ENCODE measurements around the gene GGCT. TPM values are rescaled to one million over a fixed set of nuclear protein-coding genes. Genes with fewer than 3 reads are reported as not detected.
A peak's percentile ranks its signal among the peaks of the same experiment; 100 is the strongest.

GGCT gene
- total RNA-seq, 3 donors from 2014 or later: 25.3 to 59.6 (median 44.6) TPM

DNA sequence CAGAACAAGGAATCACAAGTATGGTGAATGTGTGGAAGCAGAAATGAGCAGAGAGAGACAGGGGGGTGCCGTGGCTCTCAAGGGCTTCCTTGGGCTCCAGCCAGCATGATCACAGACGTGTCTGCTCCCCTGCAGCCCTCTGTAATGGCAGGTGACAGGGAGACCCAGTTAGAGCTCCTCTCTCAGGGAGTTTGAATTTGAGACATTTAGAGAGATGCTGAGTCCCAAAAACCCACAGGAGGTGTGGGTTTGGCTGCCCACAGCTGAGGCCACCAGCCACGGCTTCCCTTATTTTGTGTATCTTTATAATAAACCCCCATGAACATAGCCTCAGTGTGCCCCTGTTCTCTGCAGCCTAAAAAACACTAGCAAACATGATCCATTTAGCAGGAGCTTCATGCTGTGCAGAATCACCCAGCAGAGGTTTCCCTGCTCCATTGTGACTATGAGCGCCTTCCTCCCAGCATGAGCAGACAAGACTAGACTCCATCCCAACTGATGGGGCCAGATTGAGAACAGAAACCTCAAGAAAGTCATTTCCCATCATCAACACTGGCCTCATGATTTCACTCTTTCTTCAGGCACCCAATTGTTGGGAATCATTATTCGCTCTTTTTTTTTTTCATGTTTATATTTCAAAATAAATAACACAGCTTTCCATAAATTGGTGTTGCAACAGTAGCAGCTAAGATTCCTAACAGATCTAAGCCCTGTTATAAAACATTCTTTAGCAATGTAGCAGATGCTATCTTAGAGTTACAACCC lies 39.4 kb downstream of the GGCT start:
- H3K36me3 ChIP-seq: no peaks in the 10 kb centered on the region
- no peaks in the 10 kb centered on the region for H3K9me3 ChIP-seq
- peaks cover 12 to 13% of the 10 kb centered on the region in 2 donors for H3K4me1 ChIP-seq
- H3K4me3 ChIP-seq: no peak overlapping the region
- no peak for TF ChIP-seq POLR2A (IDR thresholded peaks at IDR 0.05)
- TF ChIP-seq, protein P1, sequence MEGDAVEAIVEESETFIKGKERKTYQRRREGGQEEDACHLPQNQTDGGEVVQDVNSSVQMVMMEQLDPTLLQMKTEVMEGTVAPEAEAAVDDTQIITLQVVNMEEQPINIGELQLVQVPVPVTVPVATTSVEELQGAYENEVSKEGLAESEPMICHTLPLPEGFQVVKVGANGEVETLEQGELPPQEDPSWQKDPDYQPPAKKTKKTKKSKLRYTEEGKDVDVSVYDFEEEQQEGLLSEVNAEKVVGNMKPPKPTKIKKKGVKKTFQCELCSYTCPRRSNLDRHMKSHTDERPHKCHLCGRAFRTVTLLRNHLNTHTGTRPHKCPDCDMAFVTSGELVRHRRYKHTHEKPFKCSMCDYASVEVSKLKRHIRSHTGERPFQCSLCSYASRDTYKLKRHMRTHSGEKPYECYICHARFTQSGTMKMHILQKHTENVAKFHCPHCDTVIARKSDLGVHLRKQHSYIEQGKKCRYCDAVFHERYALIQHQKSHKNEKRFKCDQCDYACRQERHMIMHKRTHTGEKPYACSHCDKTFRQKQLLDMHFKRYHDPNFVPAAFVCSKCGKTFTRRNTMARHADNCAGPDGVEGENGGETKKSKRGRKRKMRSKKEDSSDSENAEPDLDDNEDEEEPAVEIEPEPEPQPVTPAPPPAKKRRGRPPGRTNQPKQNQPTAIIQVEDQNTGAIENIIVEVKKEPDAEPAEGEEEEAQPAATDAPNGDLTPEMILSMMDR (IDR thresholded peaks at IDR 0.05): no peak
- peak in 1 of 3 donors; percentile 15 for TF ChIP-seq POLR2AphosphoS5 (IDR thresholded peaks at IDR 0.05)
- no peak for DNase-seq (ENCODE audit: low spot score in 2 of 2)
- peak overlapping the region; percentile 74 to 82 for H3K27ac ChIP-seq
- intact Hi-C loops (cut with DNase I; ENCODE audit: low total_unique reads): no loop called here
- H3K27me3 ChIP-seq: no peaks in the 10 kb centered on the region

DNA sequence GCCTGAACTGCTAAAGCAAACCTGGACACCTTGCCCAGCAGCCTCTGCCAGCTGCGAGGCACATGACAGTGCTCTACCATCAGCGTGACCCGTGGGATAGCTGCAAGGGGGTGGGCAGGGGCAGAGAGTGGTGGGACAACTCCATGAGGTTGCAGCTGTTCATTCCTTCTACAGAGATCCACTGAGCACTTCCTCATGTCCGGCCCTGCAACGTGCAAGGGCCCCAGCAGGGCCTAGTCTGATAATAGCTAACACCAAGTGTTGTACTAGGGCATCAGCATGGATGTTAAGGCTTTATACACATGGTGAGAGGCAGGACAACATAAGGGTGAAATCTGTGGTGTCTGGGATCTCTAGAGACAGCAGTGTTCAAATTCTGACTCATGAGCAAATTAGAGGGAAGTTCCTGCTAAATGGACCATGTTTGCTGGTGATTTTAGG lies 40.4 kb downstream of the GGCT start:
- intact Hi-C loops (cut with DNase I; ENCODE audit: low total_unique reads): no loop called here
- DNase-seq (ENCODE audit: low spot score in 2 of 2): no peak
- Histone ChIP-seq H3K36me3 (no peaks in the 10 kb centered on the region), H3K27me3 (no peaks in the 10 kb centered on the region), H3K27ac (peak overlapping the region; percentile 1 to 71), H3K4me1 (peaks cover 5 to 7% of the 10 kb centered on the region in 2 donors), H3K4me3 (no peak overlapping the region), H3K9me3 (no peaks in the 10 kb centered on the region)
- TF ChIP-seq POLR2AphosphoS5 (IDR thresholded peaks at IDR 0.05): no peak

DNA sequence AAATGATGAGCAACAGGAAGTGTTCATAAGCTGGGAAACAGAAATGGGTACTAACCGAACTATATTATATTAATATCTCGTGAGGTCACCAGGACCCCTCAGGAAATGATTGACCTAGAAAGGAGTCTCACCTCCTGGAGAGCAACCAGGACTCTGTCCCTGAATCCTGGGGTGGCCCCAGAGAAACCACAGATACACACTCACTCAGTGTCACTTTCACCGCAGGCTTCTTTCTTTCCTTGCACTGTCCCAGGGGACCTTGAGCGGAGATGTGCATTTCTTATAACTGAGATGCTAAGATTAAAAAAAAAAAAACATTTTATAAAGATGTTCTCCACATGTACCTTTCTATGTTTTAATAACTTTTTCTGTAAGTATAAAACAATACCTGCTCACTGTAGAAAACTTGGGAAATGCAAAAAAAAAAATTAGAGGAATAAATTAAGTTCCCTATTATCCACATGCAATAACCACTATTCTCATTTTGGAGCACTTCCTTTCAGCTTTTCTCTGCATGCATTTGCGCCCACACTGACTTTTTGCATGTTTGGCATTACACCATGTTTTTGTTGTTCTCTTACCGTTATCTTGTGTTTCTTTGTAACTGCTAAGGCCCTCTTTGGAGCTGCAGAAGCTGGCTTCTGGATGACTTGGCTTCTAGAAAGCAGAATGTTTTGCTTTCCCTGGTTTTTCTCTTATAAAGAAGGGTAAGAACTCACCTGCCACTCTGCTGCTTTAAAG lies 41.1 kb downstream of the GGCT start:
- Histone ChIP-seq H3K9me3 (no peaks in the 10 kb centered on the region), H3K27ac (peak overlapping the region in 1 of 2 donors; percentile 71), H3K36me3 (no peaks in the 10 kb centered on the region), H3K4me3 (no peak overlapping the region), H3K27me3 (no peaks in the 10 kb centered on the region), H3K4me1 (peaks cover 4 to 5% of the 10 kb centered on the region in 2 donors)
- no peak for TF ChIP-seq POLR2A (IDR thresholded peaks at IDR 0.05)
- TF ChIP-seq POLR2AphosphoS5 (IDR thresholded peaks at IDR 0.05): no peak
- TF ChIP-seq, protein P1 (IDR thresholded peaks at IDR 0.05): no peak
- DNase-seq (ENCODE audit: low spot score in 2 of 2): no peak
- intact Hi-C loops (cut with DNase I; ENCODE audit: low total_unique reads): no loop called here

DNA sequence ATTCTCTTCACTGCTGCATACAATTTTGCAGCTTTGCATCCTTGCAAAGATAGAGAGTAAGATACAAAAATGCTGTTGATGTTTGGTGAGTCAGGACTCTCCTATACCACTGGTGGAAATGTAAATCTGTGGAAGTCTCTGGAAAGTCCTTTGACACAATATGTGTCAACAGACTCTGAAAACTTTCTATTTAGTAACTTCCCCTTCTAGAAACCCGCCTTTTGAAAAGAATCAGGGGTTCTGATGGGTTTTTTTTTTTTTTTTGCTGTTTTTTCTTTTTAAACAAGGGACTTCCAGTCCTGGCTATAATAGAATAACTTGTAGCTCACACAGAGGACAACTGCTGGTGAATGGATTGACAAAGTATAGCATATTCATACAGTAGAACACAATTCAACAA lies 42.5 kb downstream of the GGCT start:
- Histone ChIP-seq H3K27ac (no peak overlapping the region), H3K27me3 (no peaks in the 10 kb centered on the region), H3K9me3 (no peaks in the 10 kb centered on the region), H3K36me3 (no peaks in the 10 kb centered on the region), H3K4me1 (peaks cover 0 to 5% of the 10 kb centered on the region in 2 donors), H3K4me3 (no peak overlapping the region)
- TF ChIP-seq POLR2A (IDR thresholded peaks at IDR 0.05) (no peak), POLR2AphosphoS5 (IDR thresholded peaks at IDR 0.05) (no peak)
- TF ChIP-seq, protein P1 (IDR thresholded peaks at IDR 0.05): no peak
- DNase-seq (ENCODE audit: low spot score in 2 of 2): no peak
- intact Hi-C loops (cut with DNase I; ENCODE audit: low total_unique reads): no loop called here

DNA sequence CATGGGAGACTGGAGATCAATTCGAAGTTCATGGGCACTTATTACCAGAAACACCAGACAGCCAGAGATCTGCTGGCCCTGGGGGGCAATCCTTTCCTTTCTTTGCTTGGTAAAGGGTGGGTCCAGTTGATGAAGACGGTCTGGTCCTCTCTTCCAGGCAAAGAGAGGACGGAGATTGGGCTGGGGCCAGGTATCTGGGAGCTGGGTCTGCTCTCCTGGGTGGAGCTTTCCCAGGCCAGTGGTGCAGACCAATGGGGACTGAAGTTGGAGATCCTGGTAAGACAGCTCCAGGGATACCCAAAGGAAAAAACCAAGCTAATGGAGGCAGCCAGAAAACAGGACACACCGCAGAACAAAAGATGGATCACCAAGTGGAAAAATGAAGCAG lies 44.4 kb downstream of the GGCT start:
- intact Hi-C loops (cut with DNase I; ENCODE audit: low total_unique reads): no loop called here
- no peak for DNase-seq (ENCODE audit: low spot score in 2 of 2)
- H3K9me3 ChIP-seq: no peaks in the 10 kb centered on the region
- no peaks in the 10 kb centered on the region for H3K36me3 ChIP-seq
- no peak overlapping the region for H3K4me3 ChIP-seq
- no peaks in the 10 kb centered on the region for H3K4me1 ChIP-seq
- TF ChIP-seq POLR2AphosphoS5 (IDR thresholded peaks at IDR 0.05) (no peak), POLR2A (IDR thresholded peaks at IDR 0.05) (no peak)
- TF ChIP-seq, protein P1 (IDR thresholded peaks at IDR 0.05): no peak
- no peaks in the 10 kb centered on the region for H3K27me3 ChIP-seq
- H3K27ac ChIP-seq: peak overlapping the region; percentile 60 to 85
